ENCODE data around the gene GPR15. TPM values are rescaled to one million over a fixed set of nuclear protein-coding genes. Genes with fewer than 3 reads are reported as not detected.
A peak's percentile ranks its signal among the peaks of the same experiment; 100 is the strongest.

GPR15 gene
- total and polyA plus RNA-seq, 2 experiments from 2014 or later, result not detected

DNA sequence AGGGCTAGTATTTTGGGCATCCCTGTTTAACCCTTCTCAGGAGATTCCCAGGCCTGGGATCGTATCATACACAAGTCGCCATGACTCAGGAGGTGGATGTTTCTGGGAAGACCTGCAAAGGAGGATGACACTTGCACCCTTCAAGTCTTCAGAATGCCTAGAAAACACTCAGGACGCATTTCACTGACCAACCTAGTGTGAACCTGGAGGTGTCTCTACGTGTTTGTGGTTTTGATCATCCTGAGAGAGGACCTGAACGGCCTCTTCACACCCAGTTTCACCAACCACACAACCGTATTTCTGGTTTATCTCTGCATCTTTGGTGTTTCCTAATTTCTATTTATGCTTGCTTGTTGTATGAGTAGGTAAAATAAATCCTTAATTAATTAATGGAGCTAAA is 6.3 kb upstream of the GPR15 start (continued):
- TF ChIP-seq, protein P1, sequence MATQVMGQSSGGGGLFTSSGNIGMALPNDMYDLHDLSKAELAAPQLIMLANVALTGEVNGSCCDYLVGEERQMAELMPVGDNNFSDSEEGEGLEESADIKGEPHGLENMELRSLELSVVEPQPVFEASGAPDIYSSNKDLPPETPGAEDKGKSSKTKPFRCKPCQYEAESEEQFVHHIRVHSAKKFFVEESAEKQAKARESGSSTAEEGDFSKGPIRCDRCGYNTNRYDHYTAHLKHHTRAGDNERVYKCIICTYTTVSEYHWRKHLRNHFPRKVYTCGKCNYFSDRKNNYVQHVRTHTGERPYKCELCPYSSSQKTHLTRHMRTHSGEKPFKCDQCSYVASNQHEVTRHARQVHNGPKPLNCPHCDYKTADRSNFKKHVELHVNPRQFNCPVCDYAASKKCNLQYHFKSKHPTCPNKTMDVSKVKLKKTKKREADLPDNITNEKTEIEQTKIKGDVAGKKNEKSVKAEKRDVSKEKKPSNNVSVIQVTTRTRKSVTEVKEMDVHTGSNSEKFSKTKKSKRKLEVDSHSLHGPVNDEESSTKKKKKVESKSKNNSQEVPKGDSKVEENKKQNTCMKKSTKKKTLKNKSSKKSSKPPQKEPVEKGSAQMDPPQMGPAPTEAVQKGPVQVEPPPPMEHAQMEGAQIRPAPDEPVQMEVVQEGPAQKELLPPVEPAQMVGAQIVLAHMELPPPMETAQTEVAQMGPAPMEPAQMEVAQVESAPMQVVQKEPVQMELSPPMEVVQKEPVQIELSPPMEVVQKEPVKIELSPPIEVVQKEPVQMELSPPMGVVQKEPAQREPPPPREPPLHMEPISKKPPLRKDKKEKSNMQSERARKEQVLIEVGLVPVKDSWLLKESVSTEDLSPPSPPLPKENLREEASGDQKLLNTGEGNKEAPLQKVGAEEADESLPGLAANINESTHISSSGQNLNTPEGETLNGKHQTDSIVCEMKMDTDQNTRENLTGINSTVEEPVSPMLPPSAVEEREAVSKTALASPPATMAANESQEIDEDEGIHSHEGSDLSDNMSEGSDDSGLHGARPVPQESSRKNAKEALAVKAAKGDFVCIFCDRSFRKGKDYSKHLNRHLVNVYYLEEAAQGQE (IDR thresholded peaks at IDR 0.05; ENCODE audit: unreplicated experiment), result no peak
- TF ChIP-seq ZNF331 (CRISPR knock-in tag; IDR thresholded peaks at IDR 0.05; ENCODE audit: low read depth) (no peak), NANOG (IDR thresholded peaks at IDR 0.05; ENCODE audit: borderline replicate concordance) (no peak), STAT1 (IDR thresholded peaks at IDR 0.05; ENCODE audit: unreplicated experiment) (no peak)

DNA sequence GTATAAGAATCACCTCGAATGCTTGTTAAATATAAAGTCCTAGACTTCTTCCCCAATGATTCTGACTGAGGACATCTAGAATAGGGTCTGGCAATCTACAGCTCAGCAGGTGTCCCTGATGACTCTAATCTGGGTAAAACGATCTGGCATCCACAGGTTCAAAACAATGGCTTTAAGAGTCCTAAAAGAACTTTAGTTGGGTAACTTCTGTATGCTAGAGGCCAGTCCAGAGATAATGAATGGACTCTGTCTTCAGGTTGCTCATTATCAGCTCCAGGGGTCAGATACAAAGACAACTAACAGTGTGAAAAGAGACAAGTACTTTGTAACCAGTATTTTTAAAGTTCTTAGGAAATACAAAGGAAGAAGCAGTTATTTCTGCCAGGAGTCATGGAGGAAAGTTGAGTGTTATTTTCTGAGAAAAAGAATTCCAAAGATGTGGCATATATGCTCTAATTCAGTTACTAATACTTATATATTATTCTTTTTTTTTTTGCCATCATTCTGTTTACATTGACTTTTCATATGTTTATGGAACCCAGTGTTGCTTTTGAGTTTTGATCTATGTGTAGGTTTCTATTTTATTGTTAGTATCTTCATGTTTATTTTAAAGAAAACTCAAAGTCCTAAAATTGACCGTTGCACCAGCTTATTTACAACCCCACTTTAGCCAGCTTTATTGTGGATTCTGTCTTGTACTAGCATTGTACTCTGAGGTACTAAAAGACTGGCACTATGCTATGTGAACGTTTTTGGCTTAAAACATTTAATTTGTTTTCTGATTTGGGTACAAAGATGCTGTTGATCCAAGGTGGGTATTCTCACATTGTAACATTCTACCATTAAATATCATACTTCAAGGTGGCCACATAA is 3.1 kb upstream of the GPR15 start:
- Histone ChIP-seq H4K20me1 (replicated peaks; ENCODE audit: insufficient read depth) (no peaks in the 10 kb centered on the region), H3K27me3 (ENCODE audit: insufficient read depth) (no peaks in the 10 kb centered on the region), H3K4me3 (no peak overlapping the region), H3K4me2 (no peak overlapping the region), H3K36me3 (ENCODE audit: insufficient read depth) (no peaks in the 10 kb centered on the region), H3K27ac (ENCODE audit: low read depth) (no peak overlapping the region), H3K9me2 (ENCODE audit: insufficient read depth) (no peaks in the 10 kb centered on the region), H3K79me2 (replicated peaks; ENCODE audit: insufficient read depth) (no peaks in the 10 kb centered on the region), H3K4me1 (ENCODE audit: insufficient read depth) (no peaks in the 10 kb centered on the region), H2AFZ (no peak overlapping the region), H3F3A (replicated peaks; ENCODE audit: low read depth) (no peaks in the 10 kb centered on the region)
- peak; percentile 34; the same call in 1 of the 3 replicates for ATAC-seq
- H3K9me3 Mint-ChIP-seq, result no peaks in the 10 kb centered on the region
- no peak overlapping the region for H3K4me3 Mint-ChIP-seq
- DNase-seq (ENCODE audit: low spot score), result no peak
- TF ChIP-seq ZNF114 (CRISPR knock-in tag; IDR thresholded peaks at IDR 0.05), result no peak
- H3K4me1 Mint-ChIP-seq, result peaks cover 3% of the 10 kb centered on the region; the same call in 2 of the 3 replicates
- no peaks in the 10 kb centered on the region for H3K36me3 Mint-ChIP-seq (ENCODE audit: low read depth)
- H3K27ac Mint-ChIP-seq, result no peak overlapping the region
- peaks cover 2% of the 10 kb centered on the region for H3K27me3 Mint-ChIP-seq (ENCODE audit: insufficient read depth, low read depth, poor library complexity)

DNA sequence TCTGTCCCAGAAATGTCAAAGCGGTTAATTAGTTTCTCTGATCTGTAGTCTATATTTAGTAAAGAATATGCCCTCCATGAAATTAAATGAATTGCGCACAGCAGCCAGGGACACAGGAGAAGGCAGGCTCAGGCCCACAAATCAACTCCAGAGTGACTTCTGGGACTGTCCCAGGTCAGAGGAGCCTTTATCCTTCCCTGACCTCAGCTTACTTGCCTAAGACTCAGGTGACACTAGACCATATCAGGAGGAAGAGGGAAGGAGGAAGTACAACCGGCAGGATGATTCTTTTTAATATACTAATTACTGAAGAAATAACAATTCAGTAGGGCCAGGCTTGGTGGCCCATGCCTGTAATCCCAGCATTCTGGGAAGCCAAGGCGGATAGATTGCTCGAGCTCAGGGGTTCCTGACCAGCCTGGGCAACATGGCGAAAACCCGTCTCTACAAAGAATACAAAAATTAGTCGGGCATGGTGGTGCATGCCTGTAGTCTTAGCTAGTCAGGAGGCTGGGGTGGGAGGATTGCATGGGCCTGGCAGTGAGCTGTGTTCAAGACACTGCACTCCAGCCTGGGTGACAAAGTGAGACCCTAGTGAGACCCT is 1.8 kb upstream of the GPR15 start:
- ATAC-seq, result no peak

More for the DNA sequence above, 1.8 kb upstream of the GPR15 start:
- Mint-ChIP-seq H3K4me1 (peaks cover 3% of the 10 kb centered on the region; the same call in 2 of the 3 replicates), H3K36me3 (ENCODE audit: low read depth) (no peaks in the 10 kb centered on the region), H3K9me3 (no peaks in the 10 kb centered on the region), H3K4me3 (no peak overlapping the region), H3K27ac (no peak overlapping the region), H3K27me3 (ENCODE audit: insufficient read depth, low read depth, poor library complexity) (peaks cover 2% of the 10 kb centered on the region)
- Histone ChIP-seq H3K79me2 (replicated peaks; ENCODE audit: insufficient read depth) (no peaks in the 10 kb centered on the region), H3F3A (replicated peaks; ENCODE audit: low read depth) (no peaks in the 10 kb centered on the region), H3K27me3 (ENCODE audit: insufficient read depth) (no peaks in the 10 kb centered on the region), H3K4me2 (no peak overlapping the region), H3K4me3 (no peak overlapping the region), H3K4me1 (ENCODE audit: insufficient read depth) (no peaks in the 10 kb centered on the region), H2AFZ (no peak overlapping the region), H3K27ac (ENCODE audit: low read depth) (no peak overlapping the region), H3K36me3 (ENCODE audit: insufficient read depth) (no peaks in the 10 kb centered on the region), H4K20me1 (replicated peaks; ENCODE audit: insufficient read depth) (no peaks in the 10 kb centered on the region), H3K9me2 (ENCODE audit: insufficient read depth) (no peaks in the 10 kb centered on the region)
- DNase-seq (ENCODE audit: low spot score), result no peak
- TF ChIP-seq, protein P2, sequence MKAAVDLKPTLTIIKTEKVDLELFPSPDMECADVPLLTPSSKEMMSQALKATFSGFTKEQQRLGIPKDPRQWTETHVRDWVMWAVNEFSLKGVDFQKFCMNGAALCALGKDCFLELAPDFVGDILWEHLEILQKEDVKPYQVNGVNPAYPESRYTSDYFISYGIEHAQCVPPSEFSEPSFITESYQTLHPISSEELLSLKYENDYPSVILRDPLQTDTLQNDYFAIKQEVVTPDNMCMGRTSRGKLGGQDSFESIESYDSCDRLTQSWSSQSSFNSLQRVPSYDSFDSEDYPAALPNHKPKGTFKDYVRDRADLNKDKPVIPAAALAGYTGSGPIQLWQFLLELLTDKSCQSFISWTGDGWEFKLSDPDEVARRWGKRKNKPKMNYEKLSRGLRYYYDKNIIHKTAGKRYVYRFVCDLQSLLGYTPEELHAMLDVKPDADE (IDR thresholded peaks at IDR 0.05), result no peak
- TF ChIP-seq POLR2AphosphoS5 (IDR thresholded peaks at IDR 0.05; ENCODE audit: low read depth), result no peak
- TF ChIP-seq, protein P1 (IDR thresholded peaks at IDR 0.05; ENCODE audit: unreplicated experiment), result no peak
